K562 treated with DMSO at 1 percent for 12 hours (cell line): ENCODE data around the gene GNPDA1. TPM values are rescaled to one million over a fixed set of nuclear protein-coding genes. Genes with fewer than 3 reads are reported as not detected.

ENCODE experiments used
- total RNA-seq: library from RNA; unstranded; fragments of 300-600 nt; gene quantifications from 2 replicates; pipeline ENCODE4 v1.2.3, GENCODE V29; 2022; ENCODE audit not compliant: insufficient read depth

The GNPDA1 gene
- 26.5 and 45.2 TPM in 2 replicates for total RNA-seq

GRCh38 chr5:142012792-142013388 is at the start of gene GNPDA1:
Gene GNPDA1, minus strand, starts transcription at chr5:142013027. Its CDS starts 992 bp downstream, at chr5:142012035.

GRCh38 chr5:141968914-141969608 is 43.8 kb downstream of the GNPDA1 start, which contains the start of gene RNF14:
Gene RNF14, plus strand, starts transcription at chr5:141969105. Its CDS starts 4,484 bp downstream, at chr5:141973589.

GRCh38 chr5:141958113-141958512 is 54.7 kb downstream of the GNPDA1 start, which contains the start of gene PCDH12:
Gene PCDH12, minus strand, starts transcription at chr5:141958202. Its CDS starts 351 bp downstream, at chr5:141957851.

Other genes starting within 250 kb of the GNPDA1 start
- 0.40 and 1.5 TPM in 2 replicates for gene PCDH1, start 134.6 kb downstream of the GNPDA1 start, total RNA-seq
- gene DELE1, start 89.2 kb downstream of the GNPDA1 start, total RNA-seq: 36.8 and 59.8 TPM in 2 replicates
- 0.18 and 1.2 TPM in 2 replicates for gene PCDH12, start 54.8 kb downstream of the GNPDA1 start, total RNA-seq
- gene RNF14, start 43.9 kb downstream of the GNPDA1 start, total RNA-seq: 36.4 and 40.7 TPM in 2 replicates
- 19.1 and 37.7 TPM in 2 replicates for gene NDFIP1, start 95.8 kb upstream of the GNPDA1 start, total RNA-seq